Endothelial cell of umbilical vein (primary cell): ENCODE measurements around the gene CALCOCO1. TPM values are rescaled to one million over a fixed set of nuclear protein-coding genes. Genes with fewer than 3 reads are reported as not detected.

Source experiments
- BruUV-seq: library from RNA; stranded (reverse); fragments of 400-500 nt; replicated peaks from 2 replicates; lab custom pipeline; 2021; lab: Mats Ljungman, UMichigan
- CTCF ChIA-PET: fragments of 300-600, 350-600 bp; sonication (Branson Sonifier 250); formaldehyde crosslinking; loops from one replicate; lab custom pipeline; 2021; ENCODE audit warnings: antibody characterized with exemption, inconsistent platforms; lab: Charles Lee
- POLR2A ChIA-PET: fragments of 300-600, 350-600 bp; sonication (Branson Sonifier 250); formaldehyde crosslinking; loops from one replicate; lab custom pipeline; 2021; ENCODE audit warnings: antibody characterized with exemption, inconsistent platforms; lab: Charles Lee
- DNase-seq: peaks from one replicate; pipeline ENCODE4 v3.0.0-alpha.2; 2011; ENCODE audit warnings: low read depth, low spot score
- FAIRE-seq: peaks from 2 replicates; lab custom pipeline; 2011; peaks lifted over from hg19 to GRCh38; lab: Jason Lieb, UNC
- H2AFZ ChIP-seq: 2 replicates; pipeline ENCODE4 v1.6.0; 2012; ENCODE audit warnings: low read depth, low read length, control low read depth, inconsistent platforms
- H3K27ac ChIP-seq: 2 replicates; pipeline ENCODE4 v1.5.1; 2011; ENCODE audit warnings: low read depth, mild to moderate bottlenecking, control low read depth, low read length, moderate library complexity; ENCODE audit not compliant: insufficient read depth
- H3K27me3 ChIP-seq, 2 experiments: 2 replicates each; pipeline versions ENCODE4 v1.6.0 to v1.6.1; 2011; ENCODE audit warnings: low read length in 2 of 2, mixed read lengths in 1 of 2; ENCODE audit not compliant: control insufficient read depth in 2 of 2, insufficient read depth in 2 of 2
- H3K36me3 ChIP-seq, 2 experiments: 2 replicates in 1 of 2; 3 replicates in 1 of 2; pipeline ENCODE4 v1.5.1; 2011; ENCODE audit warnings: low read length in 2 of 2, mild to moderate bottlenecking in 1 of 2, moderate library complexity in 1 of 2; ENCODE audit not compliant: control insufficient read depth in 2 of 2, insufficient read depth in 2 of 2; ENCODE audit errors: extremely low read depth in 1 of 2
- H3K4me1 ChIP-seq: 3 replicates; pipeline ENCODE4 v1.5.1; 2011; ENCODE audit warnings: mild to moderate bottlenecking, low read length; ENCODE audit not compliant: control insufficient read depth, insufficient read depth; ENCODE audit errors: extremely low read depth
- H3K4me2 ChIP-seq: 2 replicates; pipeline ENCODE4 v1.6.1; 2011; ENCODE audit warnings: low read length, control low read depth, mixed read lengths; ENCODE audit not compliant: insufficient read depth
- H3K4me3 ChIP-seq, 3 experiments: fragments of 200-600 bp in 1 of 3; sonication (generic), shearing (Covaris generic) in 1 of 3; replicated peaks in 1 of 3; 2 replicates each; pipeline ENCODE4 v1.5.1; 2011 to 2016; ENCODE audit warnings: control low read depth in 3 of 3, low read length in 3 of 3, mild to moderate bottlenecking in 2 of 3, inconsistent platforms in 1 of 3, low read depth in 1 of 3, moderate library complexity in 1 of 3; ENCODE audit not compliant: insufficient read depth in 1 of 3
- H3K79me2 ChIP-seq: 2 replicates; pipeline ENCODE4 v1.6.0; 2012; ENCODE audit warnings: low read length, inconsistent platforms; ENCODE audit not compliant: control insufficient read depth, insufficient read depth
- H3K9ac ChIP-seq: replicated peaks from 2 replicates; pipeline ENCODE3; 2011; ENCODE audit warnings: low read length, control low read depth; ENCODE audit not compliant: insufficient read depth; ENCODE audit errors: extremely low read depth
- H3K9me1 ChIP-seq: replicated peaks from 3 replicates; pipeline ENCODE4 v1.6.0; 2011; ENCODE audit warnings: mild to moderate bottlenecking, low read length; ENCODE audit not compliant: control insufficient read depth, insufficient read depth; ENCODE audit errors: extremely low read depth
- H3K9me3 ChIP-seq: replicated peaks from 2 replicates; pipeline ENCODE4 v1.5.1; 2012; ENCODE audit warnings: low read length, inconsistent platforms; ENCODE audit not compliant: control insufficient read depth, insufficient read depth
- H4K20me1 ChIP-seq: replicated peaks from 2 replicates; pipeline ENCODE3; 2011; ENCODE audit warnings: mild to moderate bottlenecking, low read length; ENCODE audit not compliant: control insufficient read depth, insufficient read depth; ENCODE audit errors: extremely low read depth
- EZH2 ChIP-seq: IDR thresholded peaks from 2 replicates; pipeline ENCODE4 v1.6.1; 2012; ENCODE audit warnings: borderline replicate concordance, low read depth, mild to moderate bottlenecking, moderate library complexity, low read length, inconsistent platforms; ENCODE audit not compliant: severe bottlenecking
- FOS ChIP-seq: IDR thresholded peaks from 2 replicates; pipeline ENCODE4 v1.6.1; 2011; ENCODE audit warnings: mild to moderate bottlenecking, low read length, moderate library complexity, borderline replicate concordance; ENCODE audit not compliant: insufficient read depth
- GATA2 ChIP-seq: IDR thresholded peaks from 2 replicates; pipeline ENCODE4 v1.7.0; 2011; ENCODE audit warnings: low read depth, mild to moderate bottlenecking, moderate library complexity, mixed read lengths, low read length; ENCODE audit not compliant: insufficient read length, insufficient read depth
- JUN ChIP-seq: IDR thresholded peaks from 2 replicates; pipeline ENCODE4 v1.6.1; 2011; ENCODE audit warnings: borderline replicate concordance, low read depth; ENCODE audit not compliant: insufficient read length, insufficient read depth
- MYC ChIP-seq: IDR thresholded peaks from one replicate; pipeline ENCODE4 v1.6.1; 2011; ENCODE audit warnings: mild to moderate bottlenecking, low read depth, low read length
- POLR2A ChIP-seq: IDR thresholded peaks from 2 replicates; pipeline ENCODE4 v1.6.1; 2012; ENCODE audit warnings: low read depth, mild to moderate bottlenecking, control low read depth, low read length
- POLR2AphosphoS5 ChIP-seq: IDR thresholded peaks from 2 replicates; pipeline ENCODE4 v1.6.1; 2012; ENCODE audit warnings: low read depth, mild to moderate bottlenecking, control low read depth, low read length, moderate library complexity; ENCODE audit not compliant: insufficient read depth
- dilution Hi-C: fragments of 300-500 bp; cut with MboI; formaldehyde crosslinking; loops from one replicate; pipeline ENCODE4 v1.15.0; 2019; ENCODE audit warnings: low sequenced_read_pairs; ENCODE audit not compliant: extremely low pct_ligation_motif_present
- intact Hi-C: fragments of 100-400 bp; cut with micrococcal nuclease; formaldehyde crosslinking; loops from one replicate; pipeline ENCODE4 v1.10.0; 2022
- polyA plus RNA-seq, 4 experiments: library from polyadenylated mRNA; depleted of rRNA in 3 of 4; stranded (reverse) in 3 of 4; unstranded in 1 of 4; fragments of >200 nt; gene quantifications; 2 replicates each; pipeline versions ENCODE4 v1.2.1 to v1.2.3, GENCODE V29; 2011 to 2012; ENCODE audit warnings: missing spikeins in 1 of 4
- total RNA-seq: library from RNA; stranded (reverse); gene quantifications from 2 replicates; pipeline ENCODE4 v1.2.3, GENCODE V29; 2021
- TF ChIP-seq, protein P1 (sequence below): IDR thresholded peaks from 2 replicates; pipeline ENCODE4 v1.6.1; 2011; ENCODE audit not compliant: insufficient read depth, insufficient read length
- TF ChIP-seq, protein P2 (sequence below), 2 donors: IDR thresholded peaks; 1 replicate in 1 of 2; 2 replicates in 1 of 2; pipeline ENCODE4 v1.5.1; 2011; ENCODE audit warnings: low read length in 2 of 2, mild to moderate bottlenecking in 2 of 2, moderate library complexity in 2 of 2, control low read depth in 1 of 2, inconsistent platforms in 1 of 2, low read depth in 1 of 2; ENCODE audit not compliant: insufficient read depth in 1 of 2; ENCODE audit errors: extremely low read depth in 1 of 2

Gene CALCOCO1
- total and polyA plus RNA-seq, 2 donors (not counting 3 experiments of a cell fraction or from before 2014, with no cell fraction given), result 70.9 to 135 TPM

DNA sequence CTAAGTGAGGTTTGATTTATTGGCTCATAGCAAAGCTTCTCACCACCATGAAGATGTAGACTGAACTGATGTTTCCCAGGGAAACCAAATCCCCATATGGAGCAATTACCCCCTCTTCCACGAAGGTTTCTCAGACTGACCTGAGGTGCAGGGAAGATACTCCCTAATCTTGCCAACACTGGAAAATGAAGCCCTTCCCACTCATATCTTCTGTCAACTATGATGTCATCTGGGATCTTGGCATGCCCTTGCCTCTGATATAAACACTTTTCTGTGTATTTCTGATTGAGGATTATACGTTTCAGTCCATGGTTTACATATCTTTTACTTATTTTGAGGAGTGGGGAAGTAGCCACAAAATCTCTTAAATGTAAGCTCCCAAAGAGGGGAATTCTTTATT, 38.6 kb upstream of the CALCOCO1 start:
- CTCF ChIA-PET, result interaction anchor here (0.8 to 1.4 kb wide), 3 partner anchors 9 to 435 kb away, joined by 3 to 7 read pairs (median 3); no protein-coding TSS in a partner anchor
- Histone ChIP-seq H3K79me2 (no peaks in the 10 kb centered on the region), H3K27me3 (peaks cover 19 to 39% of the 10 kb centered on the region in 2 experiments), H3K4me1 (peaks cover 9% of the 10 kb centered on the region), H3K9me3 (no peaks in the 10 kb centered on the region), H3K36me3 (no peaks in the 10 kb centered on the region), H4K20me1 (no peaks in the 10 kb centered on the region), H3K9me1 (no peaks in the 10 kb centered on the region), H3K9ac (no peak overlapping the region), H2AFZ (no peak overlapping the region), H3K27ac (no peak overlapping the region), H3K4me3 (no peak overlapping the region), H3K4me2 (no peak overlapping the region)
- FAIRE-seq (no peak), DNase-seq (no peak)
- no TSS peak for BruUV-seq
- TF ChIP-seq FOS (no peak), POLR2AphosphoS5 (no peak), POLR2A (no peak)
- dilution Hi-C loops, result no loop called here
- POLR2A ChIA-PET, result no interaction called here
- intact Hi-C loops, result no loop called here

DNA sequence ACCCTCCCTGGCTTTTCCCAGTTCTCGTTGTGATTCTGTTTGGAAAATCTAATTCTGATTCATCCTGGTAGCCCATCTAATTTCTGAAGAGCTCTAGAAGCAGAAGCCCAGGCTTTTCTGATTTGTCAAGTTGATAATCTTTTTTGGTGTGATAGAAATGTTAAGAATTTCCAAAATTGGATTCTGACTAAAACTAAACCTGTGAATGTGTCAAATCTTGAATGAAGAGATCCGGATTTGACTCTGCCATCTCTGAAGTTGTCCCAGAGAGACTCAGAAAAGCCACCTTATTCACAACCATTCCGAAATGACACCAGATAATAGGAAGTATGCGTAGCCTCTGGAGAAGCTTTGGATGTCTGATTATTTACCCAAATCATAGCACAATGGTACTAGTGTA, 37.4 kb upstream of the CALCOCO1 start:
- no TSS peak for BruUV-seq
- H3K79me2 ChIP-seq, result no peaks in the 10 kb centered on the region
- intact Hi-C loops (no loop called here), dilution Hi-C loops (no loop called here)
- H3K9ac ChIP-seq, result no peak overlapping the region
- no peaks in the 10 kb centered on the region for H3K36me3 ChIP-seq
- H3K27ac ChIP-seq, result no peak overlapping the region
- no peak overlapping the region for H3K4me2 ChIP-seq
- peaks cover under 1% of the 10 kb centered on the region for H3K4me1 ChIP-seq
- no peaks in the 10 kb centered on the region for H3K9me1 ChIP-seq
- TF ChIP-seq, protein P1, sequence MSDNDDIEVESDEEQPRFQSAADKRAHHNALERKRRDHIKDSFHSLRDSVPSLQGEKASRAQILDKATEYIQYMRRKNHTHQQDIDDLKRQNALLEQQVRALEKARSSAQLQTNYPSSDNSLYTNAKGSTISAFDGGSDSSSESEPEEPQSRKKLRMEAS, result no peak
- TF ChIP-seq FOS (no peak), GATA2 (no peak), JUN (no peak), POLR2AphosphoS5 (no peak), EZH2 (no peak), MYC (no peak), POLR2A (no peak)
- TF ChIP-seq, protein P2, sequence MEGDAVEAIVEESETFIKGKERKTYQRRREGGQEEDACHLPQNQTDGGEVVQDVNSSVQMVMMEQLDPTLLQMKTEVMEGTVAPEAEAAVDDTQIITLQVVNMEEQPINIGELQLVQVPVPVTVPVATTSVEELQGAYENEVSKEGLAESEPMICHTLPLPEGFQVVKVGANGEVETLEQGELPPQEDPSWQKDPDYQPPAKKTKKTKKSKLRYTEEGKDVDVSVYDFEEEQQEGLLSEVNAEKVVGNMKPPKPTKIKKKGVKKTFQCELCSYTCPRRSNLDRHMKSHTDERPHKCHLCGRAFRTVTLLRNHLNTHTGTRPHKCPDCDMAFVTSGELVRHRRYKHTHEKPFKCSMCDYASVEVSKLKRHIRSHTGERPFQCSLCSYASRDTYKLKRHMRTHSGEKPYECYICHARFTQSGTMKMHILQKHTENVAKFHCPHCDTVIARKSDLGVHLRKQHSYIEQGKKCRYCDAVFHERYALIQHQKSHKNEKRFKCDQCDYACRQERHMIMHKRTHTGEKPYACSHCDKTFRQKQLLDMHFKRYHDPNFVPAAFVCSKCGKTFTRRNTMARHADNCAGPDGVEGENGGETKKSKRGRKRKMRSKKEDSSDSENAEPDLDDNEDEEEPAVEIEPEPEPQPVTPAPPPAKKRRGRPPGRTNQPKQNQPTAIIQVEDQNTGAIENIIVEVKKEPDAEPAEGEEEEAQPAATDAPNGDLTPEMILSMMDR (IDR thresholded peaks at IDR 0.05; ENCODE audit: extremely low read depth in 1 of 2, insufficient read depth in 1 of 2, low read depth in 1 of 2, low read length in 2 of 2), result no peak
- ChIA-PET CTCF (interaction anchor here (0.5 to 1.4 kb wide), 3 partner anchors 18 to 437 kb away, joined by 4 to 7 read pairs (median 6); no protein-coding TSS in a partner anchor), POLR2A (interaction anchor here (0.5 kb wide), 1 partner anchor 442 kb away, joined by 5 read pairs; no protein-coding TSS in a partner anchor)
- DNase-seq, result no peak
- no peaks in the 10 kb centered on the region for H3K9me3 ChIP-seq
- no peak overlapping the region for H2AFZ ChIP-seq
- FAIRE-seq, result no peak
- peaks cover 21 to 41% of the 10 kb centered on the region in 2 experiments for H3K27me3 ChIP-seq
- H3K4me3 ChIP-seq, result no peak overlapping the region
- no peaks in the 10 kb centered on the region for H4K20me1 ChIP-seq
